Activated CD4-positive, alpha-beta T cell treated with anti-CD3 and anti-CD28 coated beads for 4 hours (primary cell): Measurements from ENCODE around the gene TCEANC2.
"Not testable (repeated sequence)": the region's sequence is repeated elsewhere in the genome, so short reads cannot be mapped to it uniquely, and the experiment has no call there.

ENCODE experiments used
- DNase-seq, 2 donors: peaks; one replicate each; pipeline ENCODE4 v3.0.0-alpha.2; 2020

Gene TCEANC2

DNA sequence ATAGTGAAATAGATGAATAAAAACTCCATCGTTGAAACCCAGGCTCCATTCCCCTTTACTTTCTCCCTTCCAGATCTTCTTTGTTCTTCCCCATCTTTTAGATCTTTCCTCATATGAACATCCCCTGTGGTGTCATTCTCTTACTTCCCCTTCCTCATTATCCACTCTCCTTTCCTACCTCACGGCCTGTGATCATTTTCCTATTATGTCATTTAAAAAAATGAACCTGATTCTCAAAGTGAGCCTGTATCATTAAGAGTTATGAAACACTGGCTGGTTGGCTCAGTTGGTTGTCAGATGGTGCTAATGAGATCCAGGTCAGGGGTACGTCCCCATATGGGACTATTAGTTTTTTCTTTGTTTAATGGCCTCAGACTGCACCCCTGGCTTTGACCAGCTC lies 38.3 kb downstream of the TCEANC2 start:
- DNase-seq, result no peak

DNA sequence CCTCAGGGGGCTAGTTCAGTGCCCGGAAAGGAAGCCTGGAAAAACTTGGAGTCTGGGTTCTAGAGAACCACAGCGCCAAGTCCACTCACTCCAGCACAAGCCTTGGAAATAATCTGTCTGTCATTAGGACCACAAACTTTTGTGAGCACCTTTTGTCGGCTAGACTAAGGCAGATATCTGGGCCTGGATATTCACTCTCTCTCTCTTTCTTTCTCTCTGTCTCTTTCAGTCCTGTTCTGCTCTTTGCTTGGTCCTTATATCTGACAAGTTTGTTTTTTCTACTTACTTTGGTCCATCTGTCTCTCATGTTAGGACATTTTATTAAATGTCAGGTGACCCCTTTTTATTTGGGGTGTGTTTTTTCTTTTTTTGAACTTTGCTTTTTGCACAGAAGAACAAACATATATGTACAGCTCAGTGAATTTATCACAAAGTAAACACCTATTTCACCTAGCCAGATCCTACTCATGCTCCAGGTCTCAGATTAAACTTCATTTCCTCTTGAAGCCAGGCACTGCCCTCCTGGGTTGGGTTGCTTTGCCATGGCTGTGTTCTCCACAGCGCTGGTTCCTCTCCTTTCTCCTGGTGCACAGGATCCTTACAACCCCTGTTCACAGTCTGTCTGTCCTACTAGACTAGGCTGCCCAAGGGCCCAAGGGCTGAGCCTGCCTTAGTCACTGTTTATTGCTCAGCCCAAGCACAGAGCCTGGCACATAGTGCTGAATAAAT lies 40.8 kb downstream of the TCEANC2 start:
- DNase-seq, result no peak

DNA sequence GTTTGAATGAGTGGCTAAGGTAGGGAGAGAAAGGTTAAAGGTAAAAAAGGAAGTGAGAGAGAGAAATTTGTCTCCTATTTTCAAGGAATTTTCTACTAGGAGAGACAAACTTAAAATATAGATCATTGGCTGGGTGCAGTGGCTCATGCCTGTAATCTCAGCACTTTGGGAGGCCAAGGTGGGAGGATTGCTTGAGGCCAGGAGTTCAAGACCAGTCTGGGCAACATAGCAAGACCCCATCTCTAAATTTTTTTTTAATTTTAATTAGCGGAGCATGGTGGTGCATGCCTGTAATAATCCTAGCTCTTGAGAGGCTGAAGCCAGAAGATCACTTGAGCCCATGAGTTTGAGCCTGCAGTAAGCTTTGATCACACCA lies 41.3 kb downstream of the TCEANC2 start:
- DNase-seq, result not testable (repeated sequence)

DNA sequence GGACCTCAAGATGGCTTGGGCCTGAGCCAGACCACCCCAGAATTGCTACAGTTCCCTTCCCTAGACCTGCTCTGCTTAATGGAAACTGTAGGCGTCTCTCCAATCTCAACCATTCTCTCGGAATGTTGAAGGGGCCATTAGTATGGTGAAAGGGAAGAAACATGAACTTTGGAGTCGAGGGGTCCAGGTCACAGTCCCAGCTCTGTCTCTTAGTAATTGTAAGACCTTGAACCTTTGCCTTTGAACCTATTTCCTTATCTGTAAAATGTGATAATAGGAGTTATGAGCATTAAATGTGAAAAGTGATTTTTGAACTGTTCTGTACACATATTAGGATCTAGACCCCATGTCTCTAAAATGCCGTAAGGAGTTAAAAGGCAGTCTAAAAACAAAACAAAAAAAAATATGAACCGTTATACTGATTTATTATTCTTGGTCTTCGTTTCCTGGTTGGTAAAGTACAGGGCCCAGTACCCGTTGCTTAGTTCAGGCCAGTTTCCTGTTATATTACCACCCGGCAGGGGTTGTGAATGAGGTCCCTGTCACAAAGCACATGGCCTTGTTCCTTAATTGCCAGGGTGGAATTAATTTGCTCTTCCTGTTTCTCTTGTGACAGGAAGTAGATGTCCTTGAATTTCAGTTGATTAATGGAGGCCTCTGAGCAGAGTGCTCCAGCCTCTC lies 42.3 kb downstream of the TCEANC2 start:
- DNase-seq, result no peak

DNA sequence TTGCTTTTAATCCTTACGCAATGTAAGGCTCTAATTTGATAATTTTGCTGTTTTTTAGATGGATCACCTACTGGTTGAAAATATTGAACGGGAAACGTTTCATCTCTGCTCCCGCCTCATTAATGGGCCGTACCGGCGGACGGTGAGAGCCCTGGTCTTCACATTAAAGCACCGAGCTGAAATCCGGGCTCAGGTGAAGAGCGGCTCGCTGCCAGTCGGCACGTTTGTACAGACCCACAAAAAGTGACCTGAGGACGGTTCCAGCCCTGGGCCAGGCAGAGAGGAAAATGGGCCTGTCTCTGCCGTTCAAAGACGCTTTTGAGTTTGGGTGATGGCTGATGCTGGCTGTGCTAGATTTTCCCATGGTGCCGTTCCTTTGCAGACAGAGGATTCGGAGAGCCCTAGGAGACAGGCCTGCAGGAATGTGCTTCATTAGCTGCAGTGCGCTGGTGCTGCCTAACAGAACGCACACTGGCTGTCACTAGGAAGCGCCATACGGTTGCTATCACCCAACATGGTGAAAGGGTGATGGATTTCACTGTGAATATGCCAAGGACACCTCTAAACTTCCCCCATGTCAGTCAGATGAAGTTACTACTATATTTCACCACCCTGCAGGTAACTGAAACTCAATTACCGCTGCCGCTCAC lies 42.9 kb downstream of the TCEANC2 start:
- no peak for DNase-seq

DNA sequence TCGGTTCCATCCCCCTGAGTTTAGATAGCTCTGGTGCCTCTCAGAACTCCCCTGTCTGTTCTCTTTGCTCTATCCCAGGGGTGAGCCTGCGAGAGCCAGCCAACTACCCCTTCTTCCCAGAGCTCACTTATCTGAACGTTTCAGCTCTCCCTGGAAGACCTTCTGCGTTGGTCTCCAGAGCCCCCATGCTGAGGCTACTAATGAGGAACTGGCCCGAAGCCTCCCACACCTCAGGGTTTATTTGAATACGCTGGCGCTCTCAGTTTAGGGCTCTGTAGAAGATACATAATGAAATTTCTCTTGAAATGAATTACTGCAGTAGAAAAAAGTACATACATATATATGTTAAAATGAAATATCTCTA lies 43.5 kb downstream of the TCEANC2 start:
- no peak for DNase-seq

DNA sequence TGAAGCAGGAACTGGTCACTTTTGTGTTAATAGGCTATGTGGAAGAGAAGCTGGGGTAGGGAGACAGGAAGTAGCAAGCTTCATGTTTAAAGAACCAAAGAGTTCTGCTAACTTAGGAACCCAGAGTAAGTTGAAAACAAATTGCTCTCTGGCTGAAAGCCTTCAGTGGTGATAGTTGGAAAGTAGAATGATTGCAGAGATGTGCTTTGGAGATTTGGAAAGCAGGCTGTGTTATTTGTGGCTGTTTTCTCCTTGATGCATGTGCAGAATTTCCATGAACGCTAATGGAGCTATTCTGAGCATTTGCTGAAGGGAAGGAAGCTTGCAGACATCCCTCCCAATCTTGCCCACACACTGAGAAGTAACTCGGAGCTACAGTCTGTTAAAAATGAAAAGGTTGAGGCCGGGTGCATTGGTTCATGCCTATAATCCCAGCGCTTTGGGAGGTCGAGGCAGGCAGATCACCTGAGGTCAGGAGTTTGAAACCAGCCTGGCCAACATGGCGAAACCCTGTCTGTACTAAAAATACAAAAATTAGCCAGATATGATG lies 45.7 kb downstream of the TCEANC2 start:
- DNase-seq, result no peak

DNA sequence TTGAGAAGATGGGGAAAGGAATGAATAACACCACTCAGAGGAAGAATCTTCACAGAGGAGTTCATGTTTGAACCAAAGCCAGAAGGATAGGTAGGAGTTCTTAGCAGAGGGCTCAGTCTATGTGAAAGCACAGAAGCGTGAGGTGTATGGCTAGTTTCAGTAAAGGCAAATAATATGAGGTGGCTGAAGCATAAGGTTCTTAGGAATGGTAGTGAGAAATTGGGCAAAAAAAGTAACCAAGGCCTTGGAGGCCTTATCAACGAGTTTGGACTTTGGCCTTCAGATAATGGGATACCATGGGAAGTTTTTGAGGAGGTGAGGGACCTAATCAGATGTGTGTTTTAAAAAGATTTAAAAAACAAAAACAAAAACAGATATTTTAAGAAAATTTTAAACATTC lies 47.1 kb downstream of the TCEANC2 start:
- no peak for DNase-seq

DNA sequence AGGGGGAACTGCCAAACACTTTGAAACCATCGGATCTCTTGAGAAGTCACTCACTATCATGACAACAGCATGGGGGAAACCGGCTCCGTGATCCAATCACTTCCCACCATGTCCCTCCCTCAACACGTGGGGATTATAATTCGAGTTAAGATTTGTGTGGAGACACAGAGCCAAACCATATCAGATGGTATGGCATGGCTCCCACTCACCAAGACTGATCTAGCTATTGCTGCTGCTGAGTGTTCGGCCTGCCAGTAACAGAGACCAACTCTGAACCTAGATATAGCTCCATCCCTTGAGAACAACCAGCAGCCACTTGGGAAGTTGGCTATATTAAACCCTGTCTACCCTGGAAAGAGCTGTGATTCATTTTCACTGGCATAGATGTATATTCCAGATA lies 50.0 kb downstream of the TCEANC2 start:
- DNase-seq, result no peak

DNA sequence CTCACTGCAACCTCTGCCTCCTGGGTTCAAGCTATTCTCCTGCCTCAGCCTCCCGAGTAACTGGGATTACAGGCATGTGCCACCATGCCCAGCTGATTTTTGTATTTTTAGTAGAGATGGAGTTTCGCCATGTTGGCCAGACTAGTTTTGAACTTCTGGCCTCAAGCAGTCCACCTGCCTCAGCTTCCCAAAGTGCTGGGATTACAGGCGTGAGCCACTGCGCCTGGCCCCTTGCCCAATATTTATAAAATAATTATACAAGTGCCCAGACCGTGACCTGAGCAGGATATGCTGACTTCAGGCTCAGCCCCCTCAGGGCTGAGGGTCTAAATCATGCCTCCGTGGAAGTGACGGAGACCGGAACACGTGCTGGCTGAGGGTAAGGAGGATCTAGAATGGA lies 51.2 kb downstream of the TCEANC2 start:
- DNase-seq, result not testable (repeated sequence)

DNA sequence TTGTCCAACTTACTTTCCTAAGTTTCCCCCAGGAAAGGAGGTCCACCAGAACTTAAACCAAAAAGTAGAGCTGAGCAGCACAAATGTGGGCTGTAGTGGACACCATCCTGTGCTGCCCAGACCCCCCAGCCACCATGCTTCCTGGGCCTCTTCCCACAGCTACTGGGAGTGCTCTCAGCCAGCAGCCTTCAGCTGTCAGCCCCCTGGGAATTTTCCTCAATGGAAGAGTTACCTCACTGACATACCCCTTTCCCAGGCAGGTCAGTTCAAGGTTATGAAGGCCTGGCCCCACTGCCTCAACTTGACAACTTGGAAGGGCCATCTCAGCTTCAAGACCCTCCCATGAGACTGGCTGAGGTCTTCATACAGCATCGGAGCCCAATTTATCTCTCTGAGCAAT lies 51.7 kb downstream of the TCEANC2 start:
- no peak for DNase-seq

DNA sequence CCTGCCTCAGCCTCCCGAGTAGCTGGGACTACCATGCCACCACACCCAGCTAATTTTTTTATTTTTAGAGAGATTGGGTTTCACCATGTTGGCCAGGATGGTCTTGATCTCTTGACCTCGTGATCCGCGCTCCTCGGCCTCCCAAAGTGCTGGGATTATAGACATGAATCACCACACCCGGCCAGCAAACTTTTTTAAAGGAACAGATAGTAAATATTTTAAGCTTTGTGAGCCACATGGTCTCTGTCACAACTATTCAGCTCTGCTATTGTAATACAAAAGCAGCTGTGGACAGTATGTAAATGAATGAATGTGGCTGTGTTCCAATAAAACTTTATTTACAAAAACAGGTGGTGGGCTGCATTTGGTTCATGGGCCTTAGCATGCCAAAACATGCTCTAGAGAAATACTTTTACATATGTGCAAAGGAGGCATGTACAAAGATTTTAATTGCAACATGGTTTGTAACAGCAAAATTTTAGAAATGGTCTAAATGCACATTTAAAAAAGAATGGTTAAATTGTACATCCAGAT lies 52.4 kb downstream of the TCEANC2 start:
- no peak for DNase-seq

DNA sequence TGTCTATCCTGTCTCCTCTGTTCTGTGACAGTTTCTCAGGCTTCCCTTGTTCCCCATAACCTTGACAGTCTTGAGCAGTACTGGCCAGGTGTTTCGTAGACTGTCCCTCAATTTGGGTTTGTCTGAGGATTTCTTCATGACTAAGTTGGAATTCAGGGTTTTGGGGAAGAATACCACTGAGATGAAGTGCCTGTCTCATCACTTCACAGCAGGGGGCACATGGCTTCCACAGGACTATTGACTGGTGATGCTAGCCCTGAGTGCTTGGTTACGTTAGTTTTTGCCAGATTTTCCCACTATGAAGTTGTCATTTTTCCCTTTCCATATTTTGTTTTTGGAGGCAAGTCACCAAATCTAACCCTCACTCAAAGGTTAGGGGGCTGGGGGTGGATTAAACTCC lies 53.7 kb downstream of the TCEANC2 start:
- DNase-seq, result no peak

DNA sequence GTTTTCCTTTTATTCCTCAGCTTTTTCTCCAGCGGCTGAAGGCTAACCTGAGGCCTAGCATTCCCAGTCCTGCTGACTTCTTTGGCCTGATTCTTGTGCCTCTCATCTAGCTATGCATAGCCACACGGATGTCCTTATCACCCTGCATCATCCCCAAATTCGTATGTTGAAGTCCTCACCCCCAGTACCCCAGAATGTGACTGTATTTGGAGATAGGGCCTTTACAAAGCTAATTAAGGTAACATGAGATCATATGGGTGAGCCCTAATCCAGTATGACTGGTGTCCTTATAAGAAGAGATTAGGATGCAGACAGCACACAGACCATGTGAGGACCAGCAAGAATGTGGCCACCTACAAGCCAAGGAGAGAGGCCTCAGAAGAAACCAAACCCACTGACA lies 54.7 kb downstream of the TCEANC2 start:
- no peak for DNase-seq

DNA sequence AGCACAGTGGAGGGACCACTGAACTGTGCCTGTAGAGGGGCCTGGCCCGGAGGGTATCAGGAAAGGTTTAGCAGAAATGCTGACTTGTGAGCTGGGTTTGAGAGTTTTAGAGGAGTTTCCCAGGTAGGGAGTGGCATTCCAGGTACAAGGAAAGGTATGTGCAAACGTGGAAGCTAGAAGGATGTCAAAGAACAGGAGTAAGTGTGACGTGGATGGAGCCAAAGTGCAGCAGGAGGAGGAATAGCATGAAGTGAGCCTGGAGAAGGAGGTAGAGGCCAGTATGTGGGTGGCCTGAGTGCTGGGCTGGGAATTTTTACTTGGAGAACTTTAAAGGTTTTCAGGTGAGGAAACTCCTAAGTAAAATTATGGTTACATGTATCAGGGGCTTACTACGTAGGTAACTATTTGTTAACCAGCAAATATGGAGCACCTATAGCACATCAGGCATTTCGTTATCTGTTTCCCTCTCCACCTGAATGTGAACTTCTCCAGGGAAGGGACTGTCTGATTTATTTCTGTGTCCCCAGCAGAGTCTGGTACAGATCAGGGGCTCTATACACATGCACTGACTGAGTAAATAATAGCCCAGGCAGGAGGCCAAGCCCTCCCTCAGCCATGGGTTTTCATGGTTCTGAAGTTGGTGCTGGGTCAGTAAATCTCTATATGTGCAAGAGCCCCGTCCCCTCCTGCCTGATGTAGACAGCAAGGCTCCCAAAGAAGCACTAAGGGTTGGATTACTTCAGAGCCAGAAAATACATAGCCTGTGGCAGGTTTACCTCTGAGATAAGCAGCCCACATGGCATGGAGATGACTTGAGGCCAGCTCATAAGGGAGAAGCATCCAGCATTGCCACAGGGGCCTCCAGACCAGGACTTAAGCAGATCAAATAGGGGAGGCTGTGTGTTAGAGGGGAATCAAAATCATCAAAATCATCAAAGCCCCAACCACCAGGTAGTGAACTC lies 56.0 kb downstream of the TCEANC2 start:
- DNase-seq, result no peak

DNA sequence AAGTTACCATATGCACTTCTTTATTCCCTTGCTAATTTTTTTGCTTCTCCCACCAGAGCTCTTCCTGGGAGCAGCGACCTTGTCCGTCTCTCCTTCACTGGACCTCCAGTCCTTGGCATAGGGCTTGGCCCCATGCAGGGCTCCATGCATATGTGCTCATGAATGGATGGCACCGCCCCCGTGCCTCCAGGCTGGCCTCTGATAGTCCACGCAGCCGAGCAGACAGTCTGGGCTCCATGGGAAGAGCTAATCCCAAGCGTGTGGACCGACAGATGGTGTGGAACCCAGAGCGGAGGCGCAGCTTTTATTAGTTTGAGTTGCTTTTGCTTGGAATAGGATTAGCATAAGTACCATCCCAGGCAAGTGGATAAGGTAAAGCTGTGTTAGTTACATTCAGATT lies 57.6 kb downstream of the TCEANC2 start:
- no peak for DNase-seq

DNA sequence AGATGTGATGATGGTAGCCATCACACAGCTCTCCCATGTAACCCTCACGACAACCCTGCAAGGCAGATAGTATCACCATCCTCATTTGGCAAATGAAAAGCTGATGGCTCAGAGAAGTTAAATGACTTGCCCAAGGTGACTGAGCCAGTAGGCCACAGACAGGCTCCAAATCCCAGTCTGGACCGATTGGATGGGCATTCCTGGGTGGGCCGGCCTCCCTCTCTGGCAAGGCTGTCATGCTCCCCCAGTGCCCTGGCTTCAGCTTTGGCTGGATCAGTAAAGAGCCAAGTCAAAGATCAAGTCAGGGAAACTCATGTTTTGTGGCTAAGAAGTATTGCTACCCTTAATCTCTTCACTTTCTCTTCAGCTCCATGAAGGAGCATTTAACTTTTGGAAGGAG lies 58.2 kb downstream of the TCEANC2 start:
- DNase-seq, result no peak

DNA sequence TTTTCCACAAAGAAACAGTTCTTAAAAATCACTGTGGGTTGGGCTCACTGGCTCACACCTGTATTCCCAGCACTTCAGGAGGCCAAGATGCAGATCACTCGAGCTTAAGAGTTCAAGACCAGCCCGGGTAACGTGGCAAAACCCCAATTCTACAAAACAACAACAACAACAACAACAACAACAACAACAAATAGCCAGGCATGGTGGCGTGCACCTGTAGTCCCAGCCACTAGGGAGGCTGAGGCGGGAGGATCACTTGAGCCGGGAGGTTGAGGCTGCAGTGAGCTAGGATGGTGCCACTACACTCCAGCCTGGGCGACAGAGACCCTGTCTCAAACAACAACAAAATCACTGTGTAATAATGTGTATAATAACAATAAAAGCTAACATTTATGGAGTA lies 58.6 kb downstream of the TCEANC2 start:
- no peak for DNase-seq

DNA sequence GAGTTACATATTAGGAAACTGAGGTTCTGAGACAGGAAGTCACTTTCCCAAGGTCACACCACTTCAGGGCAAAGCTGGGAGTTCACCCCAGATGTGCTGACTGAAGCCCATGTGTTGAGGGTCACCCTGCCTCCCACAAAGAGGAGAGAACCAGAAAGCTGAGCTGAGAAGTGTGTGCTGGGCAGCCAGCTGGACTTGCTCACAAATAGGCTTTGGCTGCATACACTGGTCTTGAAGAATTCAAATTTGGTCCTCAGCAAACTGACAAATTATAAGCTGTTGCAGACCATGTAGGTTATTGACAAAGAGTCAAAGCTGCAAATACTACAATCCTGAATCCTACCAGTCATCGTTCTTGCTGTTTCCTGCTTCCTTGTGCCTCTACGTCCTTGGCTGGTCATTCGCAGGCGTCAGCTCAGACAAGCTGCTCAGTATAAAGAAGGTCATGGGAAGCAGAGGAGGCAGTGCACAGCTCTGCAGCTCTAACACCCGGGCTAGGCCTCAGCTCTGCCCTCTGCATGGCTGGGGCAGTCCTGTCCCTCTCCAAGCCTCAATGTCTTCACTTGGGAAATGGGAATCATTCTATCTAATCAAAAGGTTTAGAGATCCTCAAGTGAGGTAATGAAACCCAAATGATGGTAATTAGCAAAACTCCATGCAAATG lies 59.4 kb downstream of the TCEANC2 start:
- DNase-seq, result no peak

DNA sequence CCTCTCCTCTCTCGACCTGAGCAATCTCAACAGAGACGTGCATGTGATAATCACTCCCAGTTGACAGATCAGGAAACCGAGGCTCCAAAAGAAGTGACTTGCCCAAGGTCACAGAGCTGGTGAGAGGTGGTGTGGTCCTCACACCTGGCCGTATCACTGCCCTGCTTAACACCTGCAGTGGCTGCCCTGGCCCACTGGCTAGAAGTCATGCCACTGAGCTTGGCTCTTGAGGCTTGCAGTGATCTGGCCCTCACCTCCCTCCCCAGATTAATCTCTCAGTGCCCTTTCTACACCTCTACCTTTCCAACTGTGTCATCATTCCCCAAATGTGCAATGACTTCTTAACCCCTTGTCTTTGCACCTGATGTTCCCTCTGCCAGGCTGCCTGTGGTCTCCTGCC lies 60.6 kb downstream of the TCEANC2 start:
- DNase-seq, result no peak

DNA sequence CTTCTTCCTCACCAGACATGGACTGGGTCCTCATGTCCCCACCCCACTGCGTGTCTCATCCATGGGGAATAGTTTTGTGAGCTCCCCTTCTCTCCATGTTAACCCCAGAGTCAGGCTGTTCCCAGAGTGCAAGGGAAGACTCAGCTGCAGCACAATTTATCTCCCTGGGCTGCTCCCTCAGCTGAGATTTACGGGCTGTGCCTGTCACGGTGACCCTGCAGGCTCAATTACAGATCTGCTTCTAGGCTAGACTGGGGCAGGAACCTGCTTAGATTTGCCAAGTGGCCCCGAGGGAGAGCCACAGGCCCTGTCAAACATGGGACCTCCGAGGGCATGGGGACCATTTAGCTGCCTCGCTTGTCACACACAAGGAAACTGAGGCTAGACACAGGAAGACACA lies 61.5 kb downstream of the TCEANC2 start:
- no peak for DNase-seq

DNA sequence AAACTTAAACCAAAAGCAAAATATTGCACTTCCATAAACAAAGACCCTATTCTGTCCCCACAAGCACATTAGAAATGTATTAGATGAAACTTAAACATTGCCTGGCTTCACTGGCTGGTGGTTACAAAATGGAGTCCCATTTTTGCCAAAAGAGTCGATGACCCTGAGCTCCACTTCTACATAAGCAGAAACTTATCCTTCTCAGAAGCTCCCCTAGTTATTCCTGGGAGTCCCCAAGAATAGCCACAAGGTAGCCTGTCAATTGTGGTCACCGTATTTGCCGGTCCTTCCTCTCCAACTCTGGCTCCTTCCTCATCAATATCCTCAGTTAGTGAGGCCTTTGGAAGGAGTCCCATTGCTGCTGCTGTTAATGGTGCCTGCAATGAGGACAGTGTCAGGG lies 62.1 kb downstream of the TCEANC2 start:
- DNase-seq, result no peak
